GF-D8 (cell line): ENCODE measurements around the gene CLINT1.
A peak's percentile ranks its signal among the peaks of the same experiment; 100 is the strongest.
"Not testable (repeated sequence)": the region's sequence is repeated elsewhere in the genome, so short reads cannot be mapped to it uniquely, and the experiment has no call there.

Experiments used
- DNase-seq: peaks from one replicate; lab custom pipeline; 2025; lab: John Stamatoyannopoulos, UW

CLINT1 gene

DNA sequence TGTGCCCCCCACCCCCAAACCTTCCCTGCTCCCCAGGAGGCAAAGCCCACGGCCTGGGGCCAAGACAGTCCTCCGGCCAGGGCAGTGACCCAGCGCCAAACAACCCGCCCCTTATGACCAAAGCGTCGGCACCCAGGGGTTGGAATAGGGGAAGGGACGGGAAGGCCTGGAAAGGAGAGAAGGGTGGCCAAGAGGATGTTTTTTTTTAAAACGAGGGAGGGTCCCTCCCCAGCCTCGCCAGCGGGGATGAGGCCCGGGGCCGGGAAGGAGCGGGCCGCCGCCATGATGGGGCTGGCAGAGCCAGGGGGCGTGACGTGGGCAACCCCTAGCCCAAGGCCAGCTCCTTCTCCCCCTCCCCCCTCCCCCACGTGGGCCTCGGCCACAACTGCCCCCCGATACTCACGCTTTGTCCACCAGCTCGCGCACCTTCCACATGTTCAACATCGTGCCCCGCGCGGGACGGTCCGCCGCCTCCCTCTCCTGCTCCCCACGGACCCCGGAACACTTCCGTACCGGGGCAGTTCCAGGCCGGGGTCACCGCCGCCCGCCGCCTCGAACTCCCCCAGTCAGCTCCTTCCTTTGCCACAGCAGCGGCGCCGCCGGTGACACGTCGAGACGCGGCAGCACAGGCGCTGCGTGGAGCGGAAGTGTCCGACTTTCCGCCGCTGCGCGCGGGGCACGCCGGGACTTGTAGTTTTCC, at the start of gene CLINT1:
CLINT1 (minus strand) TSS at position 619 of the 700 bp plus-strand sequence; CDS start at position 444, 175 bp downstream.
- DNase-seq, result peak; percentile 52

DNA sequence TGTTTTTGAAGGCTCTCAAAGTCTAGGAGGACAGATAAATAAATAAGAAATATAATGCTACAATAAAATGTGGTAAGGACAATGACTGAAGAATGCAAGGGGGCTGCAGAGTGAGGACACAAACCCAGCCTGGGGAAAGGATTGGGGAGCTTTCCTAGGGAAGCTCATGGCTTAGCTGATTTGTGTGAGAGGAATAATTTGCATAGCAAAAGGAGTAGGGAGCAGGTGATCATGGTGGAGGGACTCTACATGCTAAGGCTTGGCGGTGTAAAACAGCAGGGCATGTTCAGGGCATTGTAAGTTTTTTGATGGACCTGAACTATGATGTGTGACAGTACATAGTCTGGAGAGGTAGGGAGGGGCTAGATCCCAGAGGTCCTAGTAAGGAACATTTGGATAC, 49.5 kb upstream of the CLINT1 start:
- no peak for DNase-seq

DNA sequence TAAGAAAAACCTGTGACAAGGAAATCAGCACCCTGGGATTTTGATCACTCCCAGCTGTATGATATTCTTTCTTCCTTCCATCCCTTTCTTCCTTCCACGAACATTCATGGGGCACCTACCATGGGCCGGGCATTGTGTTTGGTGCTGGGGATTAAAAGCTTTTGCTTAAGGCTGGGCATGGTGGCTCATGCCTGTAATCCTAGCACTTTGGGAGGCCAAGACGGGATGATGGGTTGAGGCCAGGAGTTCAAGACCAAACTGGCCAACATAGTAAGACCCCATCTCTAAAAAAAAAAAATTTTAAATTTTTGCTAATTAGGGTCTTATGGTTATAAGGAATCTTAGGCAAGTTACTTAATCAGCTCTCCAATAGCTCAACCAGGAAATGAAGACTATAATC, 48.5 kb upstream of the CLINT1 start:
- no peak for DNase-seq

DNA sequence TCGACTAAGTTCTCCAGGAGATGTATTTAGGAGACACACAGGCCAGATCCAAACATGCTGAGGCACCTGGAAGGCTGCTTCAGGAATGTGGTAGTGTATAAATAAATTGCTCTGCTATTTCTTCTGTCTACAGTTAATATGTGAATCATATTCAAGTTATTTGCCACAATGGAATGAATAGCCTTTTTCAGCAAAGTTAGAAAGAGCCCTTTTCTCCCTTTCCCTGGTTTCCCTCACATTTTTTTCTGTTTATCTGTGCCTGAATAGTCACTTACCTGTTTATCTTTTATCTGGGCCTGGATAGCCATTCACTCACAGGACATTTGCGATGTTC, 44.1 kb upstream of the CLINT1 start:
- no peak for DNase-seq

DNA sequence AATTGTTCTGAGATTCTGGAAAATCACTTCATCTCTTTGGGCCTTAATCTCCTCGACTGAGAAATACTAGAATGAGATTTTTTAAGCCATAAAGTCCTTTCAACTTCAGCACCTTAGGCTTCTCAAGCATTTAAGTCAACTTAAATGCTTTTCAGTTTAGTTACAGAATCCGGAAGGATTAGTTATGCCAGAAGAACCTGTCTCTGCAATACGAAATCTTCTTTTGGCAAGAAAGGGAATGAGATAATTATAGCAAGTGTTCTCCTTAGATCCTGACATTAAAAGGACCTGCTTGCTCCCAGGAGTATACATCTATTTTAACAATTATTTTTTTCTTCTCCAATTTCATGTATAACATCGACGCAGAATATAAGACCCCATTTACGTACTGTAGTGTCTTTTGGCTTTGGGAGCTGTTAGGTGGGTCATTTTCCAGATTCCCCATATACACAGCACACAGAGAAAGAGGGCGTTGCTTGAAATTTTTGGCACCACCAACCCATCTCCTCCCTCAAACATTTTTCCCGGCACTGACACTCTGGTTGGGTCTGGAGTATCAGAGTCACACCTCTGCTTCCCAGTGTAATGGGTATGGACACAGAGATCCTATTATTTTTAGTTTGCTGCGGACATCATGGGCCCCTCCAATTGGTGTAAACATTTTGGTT, 43.6 kb upstream of the CLINT1 start:
- DNase-seq, result no peak

DNA sequence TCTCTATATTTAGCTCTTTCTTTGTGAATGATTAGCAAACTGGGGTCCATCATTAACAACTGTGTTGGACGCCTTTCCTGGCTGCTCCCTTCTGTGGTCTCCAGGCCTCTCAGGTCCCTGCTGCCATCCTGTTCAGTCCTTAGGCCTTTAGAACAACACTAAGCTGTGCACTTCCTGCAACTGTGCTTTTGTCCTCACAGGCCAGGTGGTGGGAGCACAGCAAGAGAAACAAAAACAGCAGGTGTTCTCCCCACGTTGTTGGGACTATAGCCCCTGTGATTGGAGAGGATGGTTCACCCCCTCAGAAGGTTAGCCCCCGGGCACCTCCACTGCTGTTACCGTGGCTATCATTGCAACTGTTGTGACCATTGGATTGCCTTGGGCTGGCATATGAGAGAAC, 41.7 kb upstream of the CLINT1 start:
- no peak for DNase-seq

DNA sequence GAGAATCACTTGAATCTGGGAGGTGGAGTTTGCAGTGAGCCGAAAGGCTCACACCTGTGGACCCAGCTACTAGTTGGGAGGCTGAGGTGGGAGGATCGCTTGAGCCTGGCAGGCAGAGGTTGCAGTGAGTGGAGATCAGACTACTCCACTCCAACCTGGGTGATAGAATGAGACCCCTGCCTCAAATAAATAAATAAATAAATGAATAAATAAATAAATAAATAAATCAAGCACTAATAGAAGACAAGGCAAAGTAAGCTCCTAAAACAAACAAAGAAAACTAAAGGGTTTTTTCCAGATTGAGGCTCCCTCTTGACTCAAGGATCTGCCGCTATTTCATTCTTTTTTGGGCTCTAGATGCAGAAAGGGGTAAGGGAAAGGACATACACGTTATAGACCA, 34.7 kb upstream of the CLINT1 start:
- no peak for DNase-seq

DNA sequence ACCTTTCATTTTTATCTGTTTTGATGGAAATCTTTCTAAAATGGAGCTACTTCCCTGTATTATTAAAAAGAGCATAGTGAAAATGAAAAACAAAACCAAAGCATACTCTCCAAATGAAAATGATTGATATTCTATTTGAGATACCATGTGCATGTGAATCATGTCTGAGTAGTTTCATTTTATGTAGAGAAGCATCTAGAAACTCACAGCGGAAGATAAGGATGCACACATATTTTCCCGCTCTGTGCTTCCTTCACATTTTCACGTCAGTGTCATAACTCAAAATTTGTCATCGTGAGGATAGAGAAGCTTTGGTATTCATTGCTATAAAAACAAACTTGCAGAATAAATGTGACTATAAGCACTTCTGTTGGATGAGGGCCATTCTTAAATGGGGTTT, 34.0 kb upstream of the CLINT1 start:
- DNase-seq, result no peak

DNA sequence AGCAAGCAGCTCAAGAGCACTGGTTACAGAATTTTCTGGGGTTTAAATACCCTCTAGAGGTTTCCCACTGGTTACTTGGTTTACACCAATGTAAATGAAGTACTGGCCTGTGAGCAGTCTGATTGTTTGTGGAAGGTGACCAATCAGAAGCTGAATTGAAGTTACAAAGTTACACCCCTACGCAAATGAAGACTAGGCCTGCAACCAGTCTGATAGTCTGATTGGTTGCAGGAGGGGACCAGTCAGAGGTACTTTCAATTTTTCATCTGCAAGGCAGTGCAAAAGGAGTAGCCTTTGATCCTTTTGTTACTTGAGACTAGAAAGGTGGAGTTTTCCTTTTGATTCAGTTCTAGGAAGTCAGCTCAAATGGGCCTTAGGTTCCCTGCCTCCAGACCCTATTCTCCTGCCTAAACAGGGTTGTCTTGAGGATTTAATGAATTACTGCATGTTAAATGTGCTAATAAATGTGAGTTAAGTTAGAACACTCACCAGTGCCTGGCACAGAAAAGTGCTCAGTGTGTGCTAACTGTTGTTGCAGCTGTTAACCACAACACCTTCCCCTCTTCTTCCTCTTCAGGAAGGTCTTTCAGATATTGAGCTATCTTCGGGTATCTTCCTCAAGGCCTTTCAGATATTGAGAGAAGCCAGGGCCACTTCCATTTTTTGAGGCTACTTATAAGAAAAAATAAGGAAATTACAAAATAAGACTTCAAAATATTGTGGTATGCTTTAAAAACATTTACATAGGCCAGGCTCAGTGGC, 32.1 kb upstream of the CLINT1 start:
- peak; percentile 18 for DNase-seq

DNA sequence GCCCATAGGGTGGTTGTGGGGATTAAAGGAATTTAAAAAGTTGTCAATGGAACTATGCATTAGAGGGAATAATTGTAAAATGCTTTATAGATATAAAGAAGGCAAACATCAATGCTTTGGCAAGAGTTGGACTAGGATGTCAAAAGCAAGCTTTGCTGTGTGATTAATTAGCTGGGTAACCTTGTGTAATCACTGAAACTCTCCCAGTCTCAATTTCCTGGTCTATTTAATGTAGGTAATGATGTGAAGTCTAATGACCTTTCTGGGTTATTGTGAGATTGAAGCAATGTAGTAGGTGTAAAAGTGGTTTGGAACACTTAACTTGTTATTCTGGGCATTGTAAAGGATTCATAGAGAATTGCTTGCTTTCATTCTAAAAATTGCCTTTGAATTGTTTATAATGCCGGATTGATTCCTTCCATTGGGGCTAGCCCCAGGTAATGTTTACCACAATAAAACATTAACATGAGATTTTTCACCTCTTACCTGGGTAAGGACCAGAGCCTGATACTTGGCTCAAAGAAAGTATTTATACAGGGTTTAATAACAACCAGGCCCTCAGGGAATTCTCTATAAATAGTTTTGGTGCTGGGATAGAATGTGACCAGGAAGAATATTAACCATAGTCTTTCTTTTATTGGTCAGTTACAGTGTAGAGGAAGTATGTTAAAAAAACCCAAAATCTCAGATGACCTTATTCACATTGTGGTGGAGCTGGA, 30.0 kb upstream of the CLINT1 start:
- no peak for DNase-seq

DNA sequence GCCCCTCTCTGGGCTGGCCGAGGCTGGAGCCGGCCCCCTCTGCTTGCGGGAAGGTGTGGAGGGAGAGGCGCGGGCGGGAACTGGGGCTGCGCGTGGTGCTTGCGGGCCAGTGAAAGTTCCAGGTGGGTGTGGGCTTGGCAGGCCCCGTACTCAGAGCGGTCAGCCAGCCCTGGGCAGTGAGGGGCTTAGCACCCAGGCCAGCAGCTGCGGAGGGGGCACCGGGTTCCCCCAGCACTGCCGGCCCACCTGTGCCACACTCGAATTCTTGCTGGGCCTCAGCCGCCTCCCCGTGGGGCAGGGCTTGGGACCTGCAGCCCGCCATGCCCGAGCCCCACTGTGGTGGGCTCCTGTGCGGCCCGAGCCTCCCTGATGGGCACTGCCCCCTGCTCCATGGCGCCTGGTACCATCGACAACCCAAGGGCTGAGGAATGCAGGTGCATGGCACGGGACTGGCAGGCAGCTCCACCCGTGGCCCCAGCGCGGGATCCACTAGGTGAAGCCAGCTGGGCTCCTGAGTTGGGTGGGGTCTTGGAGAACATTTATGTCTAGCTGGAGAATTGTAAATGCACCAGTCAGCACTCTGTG, 27.9 kb upstream of the CLINT1 start:
- no peak for DNase-seq

DNA sequence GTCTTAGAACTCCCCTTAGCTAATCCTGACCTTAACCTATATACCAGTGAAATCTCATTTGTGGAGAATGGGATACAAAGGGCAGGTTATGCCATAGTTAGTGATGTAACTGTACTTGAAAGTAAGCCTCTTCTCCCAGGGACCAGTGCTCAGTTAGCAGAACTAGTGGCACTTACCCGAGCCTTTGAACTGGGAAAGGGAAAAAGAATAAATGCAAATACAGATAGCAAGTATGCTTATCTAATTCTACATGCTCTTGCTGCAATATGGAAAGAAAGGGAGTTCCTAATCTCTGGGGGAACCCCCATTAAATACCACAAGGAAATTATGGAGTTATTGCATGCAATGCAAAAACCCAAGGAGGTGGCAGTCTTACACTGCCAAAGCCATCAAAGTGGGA, 26.1 kb upstream of the CLINT1 start:
- DNase-seq, result not testable (repeated sequence)

DNA sequence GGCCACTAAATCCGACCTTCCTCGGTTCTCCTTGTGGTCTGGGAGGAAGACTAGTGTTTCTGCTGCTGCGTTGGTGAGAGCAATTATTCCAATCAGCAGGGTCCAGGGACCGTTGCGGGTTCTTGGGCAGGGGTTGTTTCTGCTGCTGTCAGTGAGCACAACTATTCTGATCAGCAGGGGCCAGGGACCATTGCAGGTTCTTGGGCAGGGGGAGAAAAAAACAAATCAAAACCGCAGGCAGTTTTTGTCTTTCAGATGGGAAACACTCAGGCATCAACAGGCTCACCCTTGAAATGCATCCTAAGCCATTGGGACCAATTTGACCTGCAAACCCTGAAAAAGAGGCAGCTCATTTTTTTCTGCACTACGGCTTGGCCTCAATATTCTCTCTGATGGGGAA, 22.6 kb upstream of the CLINT1 start:
- DNase-seq, result not testable (repeated sequence)

DNA sequence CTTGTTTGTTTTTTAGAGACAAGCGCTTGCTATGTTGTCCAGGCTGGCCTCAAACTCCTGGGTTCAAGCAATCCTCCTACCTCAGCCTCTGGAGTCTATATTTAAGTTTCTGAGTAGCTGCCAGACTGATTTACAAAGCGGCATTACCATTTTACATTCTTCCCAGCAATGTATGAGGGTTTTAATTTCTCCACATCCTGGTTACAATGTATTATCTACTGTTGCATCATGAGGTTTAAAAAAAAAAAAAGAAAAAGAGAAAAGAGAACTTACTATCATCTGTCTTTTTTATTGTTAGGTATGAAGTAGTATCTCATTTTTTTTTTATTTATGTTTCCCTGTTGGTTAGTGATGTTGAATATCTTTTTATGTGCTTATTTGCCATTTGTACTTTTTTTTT, 18.9 kb upstream of the CLINT1 start:
- DNase-seq, result peak; percentile 6

DNA sequence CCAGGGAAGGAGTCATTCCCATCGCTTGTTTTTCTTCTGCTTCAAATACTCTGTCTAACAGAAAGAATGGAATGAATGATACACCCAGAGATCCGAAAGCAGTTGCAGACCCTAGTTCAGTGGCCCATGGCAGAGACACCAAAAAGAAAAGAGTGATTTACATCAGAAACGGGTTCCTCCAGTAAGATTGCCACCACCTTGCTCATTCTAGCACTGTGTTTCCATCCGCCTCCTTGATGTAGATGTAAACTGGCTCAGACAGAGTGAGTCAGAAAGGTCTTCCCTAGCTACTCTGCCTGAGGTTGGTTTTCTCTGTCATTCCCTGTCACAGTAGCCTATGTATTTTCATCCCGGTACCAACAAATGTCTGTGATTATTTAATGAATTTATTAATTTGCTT, 15.9 kb upstream of the CLINT1 start:
- DNase-seq, result no peak

DNA sequence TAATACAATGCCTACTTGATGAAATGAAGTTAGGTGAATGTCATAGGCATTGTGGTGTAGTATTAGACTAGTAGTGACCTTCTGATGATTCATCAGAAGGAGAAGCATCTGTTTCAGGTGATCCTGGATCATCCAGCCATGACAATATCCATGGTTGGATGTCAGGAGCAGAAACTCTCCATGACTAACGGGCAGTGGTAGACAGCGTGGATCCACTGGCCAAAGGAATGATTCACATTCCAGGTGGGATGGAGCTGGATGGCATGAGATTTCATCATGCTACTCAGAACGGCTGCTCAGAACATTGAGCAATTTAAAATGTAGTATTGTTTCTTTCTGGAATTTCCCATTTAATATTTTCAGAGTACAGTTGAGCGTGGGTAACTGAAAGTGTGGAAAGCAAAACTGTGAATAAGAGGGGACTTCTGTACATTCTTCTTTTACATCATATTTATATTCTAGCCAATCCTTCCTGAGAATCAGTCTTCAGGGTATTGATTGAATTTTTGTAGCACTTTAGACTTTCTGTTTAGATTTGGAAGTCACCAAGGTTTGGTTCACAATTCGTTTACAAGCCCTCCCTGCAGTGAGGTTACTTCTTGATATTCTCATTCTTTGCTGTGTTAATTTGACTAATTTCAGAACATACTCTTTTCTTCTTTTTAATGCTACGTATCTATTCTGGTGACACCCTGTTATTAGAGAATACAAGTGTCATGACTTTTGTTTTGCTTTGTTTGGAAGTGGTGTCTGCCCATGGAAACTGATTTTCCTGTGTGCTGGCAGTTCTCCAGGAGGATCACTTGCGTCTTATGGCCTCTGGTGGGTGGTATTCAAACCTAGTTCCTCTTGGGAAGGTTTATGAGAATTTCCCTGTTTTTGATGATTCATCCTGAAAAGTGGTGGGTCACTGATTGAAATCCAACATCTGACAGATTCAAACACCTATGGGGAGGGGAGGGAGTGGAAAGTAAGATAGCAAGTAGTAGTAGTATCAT, 12.2 kb upstream of the CLINT1 start:
- no peak for DNase-seq

DNA sequence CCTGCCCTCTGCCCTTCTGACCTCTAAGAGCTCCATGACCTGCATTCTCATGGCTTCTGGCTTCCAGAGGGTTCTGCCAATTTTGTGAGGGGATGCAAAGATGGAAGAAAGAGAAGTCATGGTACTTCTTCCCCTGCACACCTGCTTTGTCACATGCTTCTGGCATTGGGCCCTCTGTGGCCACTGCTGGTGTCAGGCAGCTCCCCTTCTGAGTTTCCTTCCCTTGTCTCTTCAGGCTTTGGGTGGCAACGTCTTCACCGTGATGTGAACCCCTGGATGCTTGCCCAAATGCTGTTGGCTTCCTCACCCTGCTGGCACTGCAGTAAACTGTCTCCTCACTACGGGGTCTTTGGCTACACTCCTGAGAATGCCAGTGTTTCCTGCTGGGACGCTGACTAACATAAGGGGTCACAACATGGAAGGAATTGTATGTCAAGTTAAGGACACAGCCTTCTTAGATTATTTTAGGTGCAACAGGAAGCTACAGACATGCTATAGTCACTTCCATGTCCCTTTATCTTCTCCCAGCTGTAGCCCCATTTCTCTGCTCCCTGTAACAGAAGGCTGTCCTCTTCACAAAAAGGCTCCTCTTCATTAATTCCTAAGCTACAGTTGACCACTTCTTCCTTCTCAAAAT, 8.9 kb upstream of the CLINT1 start:
- DNase-seq, result no peak

DNA sequence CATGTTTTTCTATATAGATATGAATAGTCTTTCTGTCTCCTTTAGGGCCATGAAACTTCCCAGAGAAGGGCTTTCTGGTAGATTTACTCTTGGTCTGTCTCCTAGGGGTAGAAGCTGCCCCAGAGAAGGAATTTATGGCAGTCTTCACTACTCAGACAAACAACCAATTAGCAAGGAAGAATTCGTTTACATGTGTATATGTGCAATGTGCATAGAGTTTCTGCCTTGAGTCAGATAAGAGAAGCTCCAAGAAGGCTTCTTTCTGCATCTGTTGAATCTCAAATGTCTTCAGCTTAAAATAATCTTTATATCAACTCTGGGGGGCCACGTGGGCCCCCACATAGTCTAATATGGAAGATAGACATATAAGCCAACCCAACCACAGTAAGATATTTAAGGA, 7.6 kb upstream of the CLINT1 start:
- no peak for DNase-seq

DNA sequence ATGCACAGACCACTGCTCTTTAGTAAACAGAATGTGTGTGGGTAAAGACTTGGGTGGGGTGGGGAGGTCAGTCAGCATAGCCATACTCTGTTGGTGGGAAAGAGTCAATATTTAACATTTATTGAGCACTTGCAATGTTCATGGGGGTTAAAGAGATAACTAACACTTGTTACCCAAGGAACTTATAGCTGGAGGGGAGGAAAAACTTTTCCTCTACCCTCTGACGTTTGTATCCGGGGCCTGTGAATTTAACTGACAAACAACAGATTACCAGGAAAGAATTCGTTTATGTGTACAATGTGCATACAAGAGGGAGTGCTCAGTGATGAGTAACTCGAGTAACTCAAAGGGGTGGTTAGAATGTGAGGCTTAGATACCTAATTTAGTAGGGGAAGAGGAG, 6.8 kb upstream of the CLINT1 start:
- DNase-seq, result no peak

DNA sequence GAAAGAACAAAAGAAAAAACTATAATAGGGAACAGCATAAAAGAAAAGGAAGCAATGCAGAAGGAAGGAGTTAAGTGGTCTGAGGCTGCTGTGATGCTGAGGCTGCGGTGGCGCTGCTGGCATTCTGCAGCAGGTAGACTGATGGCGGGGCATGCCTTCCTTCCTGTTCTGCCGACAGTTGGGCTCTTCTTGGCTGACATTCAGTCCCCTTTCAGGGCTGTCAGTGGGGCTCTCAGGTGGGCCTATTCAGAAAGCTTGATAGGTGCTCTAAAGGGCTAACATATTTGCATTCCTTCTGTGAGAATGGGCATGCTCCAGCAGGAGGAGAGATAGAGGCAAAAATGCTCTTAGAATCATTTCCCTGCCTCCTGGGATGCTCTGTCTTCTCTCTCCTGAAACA, 5.1 kb upstream of the CLINT1 start:
- DNase-seq, result no peak
